Measurements from ENCODE around the gene NUDT3.

The NUDT3 gene

GRCh38 chr6:34318499-34319470, 73.7 kb downstream of the NUDT3 start:
- DNase-seq: no peak

DNA sequence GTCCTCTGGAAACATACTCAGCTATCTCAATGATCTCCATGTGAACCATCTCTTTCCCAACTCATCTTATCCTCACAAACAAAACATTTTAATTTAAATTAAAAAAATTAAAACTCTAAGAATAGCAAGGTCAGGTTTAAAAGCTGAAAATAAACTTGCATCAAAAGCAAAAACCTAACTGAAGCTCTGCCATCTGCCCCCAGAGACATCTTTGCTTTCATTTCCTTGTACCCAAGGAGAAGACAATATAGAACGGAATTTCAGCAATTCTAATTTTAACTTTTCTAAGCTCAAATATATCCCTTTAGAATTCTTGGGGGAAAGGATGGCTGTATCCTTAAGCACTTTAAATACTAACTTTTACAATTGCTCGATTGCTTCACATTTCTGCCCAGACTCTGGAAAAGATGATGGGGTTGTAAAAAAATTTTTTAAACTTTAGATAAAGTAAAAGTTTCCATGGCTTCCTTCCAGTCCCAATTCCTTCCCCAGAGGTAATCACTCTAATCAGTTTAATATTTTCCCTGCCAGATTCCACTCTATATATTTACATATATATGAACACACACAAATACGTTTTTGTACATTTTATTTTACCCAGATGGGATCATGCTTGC, 74.5 kb downstream of the NUDT3 start:
- DNase-seq: no peak

DNA sequence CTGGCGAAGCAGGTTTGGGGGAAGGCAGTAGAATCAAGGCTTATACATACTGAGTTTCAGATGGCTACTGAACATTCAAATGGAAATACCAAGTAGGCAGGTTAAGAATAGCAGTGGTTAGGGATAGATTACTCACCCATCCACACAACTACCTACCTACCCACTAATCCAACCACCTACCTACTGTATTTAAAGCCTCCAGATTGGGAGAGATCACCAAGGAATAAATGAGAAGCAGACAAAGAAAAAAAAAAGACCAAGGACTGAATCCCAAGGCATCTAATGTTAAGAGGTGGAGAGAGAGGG, 75.3 kb downstream of the NUDT3 start:
- DNase-seq: no peak

GRCh38 chr6:34316431-34317171, 75.9 kb downstream of the NUDT3 start:
- no peak for DNase-seq

DNA sequence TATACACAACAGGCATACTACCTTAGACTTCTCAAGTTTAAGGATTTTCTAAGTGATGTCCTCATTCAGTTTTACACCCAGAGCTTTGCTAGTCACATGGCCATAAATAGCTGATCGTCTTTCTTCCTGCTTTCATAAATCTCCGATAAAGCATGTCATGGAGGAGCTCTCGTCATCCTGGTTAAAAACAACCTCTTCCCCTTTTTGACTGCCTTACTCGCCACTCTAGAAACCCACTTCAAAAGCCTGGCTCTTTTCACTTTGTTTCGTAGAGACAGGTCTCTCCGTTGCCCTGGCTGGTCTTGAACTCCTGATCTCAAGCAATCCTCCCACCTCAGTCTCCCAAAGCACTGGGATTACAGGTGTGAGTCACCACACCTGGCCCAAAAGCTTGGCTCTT, 76.7 kb downstream of the NUDT3 start:
- DNase-seq: no peak

DNA sequence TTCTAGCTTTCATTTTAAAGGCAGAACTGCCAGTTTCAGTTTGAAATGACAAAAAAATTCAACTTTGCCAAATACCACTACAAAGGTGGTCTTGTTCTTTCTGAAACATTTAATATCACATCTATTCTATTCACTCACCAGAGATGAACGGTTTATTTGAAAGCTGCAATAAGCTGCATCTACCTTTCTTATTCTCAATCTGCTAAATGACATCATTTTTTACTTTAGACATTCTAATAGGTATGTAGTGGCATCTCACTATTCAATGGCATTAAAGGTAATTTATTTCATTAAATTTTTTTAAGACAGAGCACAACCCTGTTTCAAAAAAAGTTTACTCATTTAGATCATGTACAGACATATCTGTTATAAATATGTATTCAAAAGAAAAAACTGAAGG, 77.2 kb downstream of the NUDT3 start:
- DNase-seq: no peak

- DNase-seq: no peak
Measured at GRCh38 chr6:34312259-34312658, 80.2 kb downstream of the NUDT3 start.

GRCh38 chr6:34310817-34311216, 81.7 kb downstream of the NUDT3 start:
- no peak for DNase-seq

DNA sequence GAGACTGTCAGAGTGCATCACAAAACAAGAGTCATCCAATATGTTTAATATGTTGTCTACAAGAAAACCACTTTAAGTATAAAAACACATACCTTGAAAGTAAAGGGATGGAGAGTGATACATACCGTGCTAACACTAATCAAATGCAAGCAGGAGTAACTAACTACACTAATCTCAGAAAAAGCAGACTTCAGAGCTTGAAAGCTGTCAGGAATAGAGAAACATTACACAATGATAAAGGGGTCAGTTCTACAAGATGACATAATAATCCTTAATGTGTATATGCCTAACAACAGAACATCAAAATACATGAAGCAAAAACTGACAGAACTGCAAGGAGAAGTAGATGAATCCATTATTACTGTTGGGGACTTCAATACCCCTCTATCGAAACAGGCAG, 84.0 kb downstream of the NUDT3 start:
- no peak for DNase-seq

- peak; percentile 69 for DNase-seq
Measured at GRCh38 chr6:34305982-34306708, 86.3 kb downstream of the NUDT3 start.

- DNase-seq: no peak
Measured at GRCh38 chr6:34305497-34305896, 87.0 kb downstream of the NUDT3 start.

DNA sequence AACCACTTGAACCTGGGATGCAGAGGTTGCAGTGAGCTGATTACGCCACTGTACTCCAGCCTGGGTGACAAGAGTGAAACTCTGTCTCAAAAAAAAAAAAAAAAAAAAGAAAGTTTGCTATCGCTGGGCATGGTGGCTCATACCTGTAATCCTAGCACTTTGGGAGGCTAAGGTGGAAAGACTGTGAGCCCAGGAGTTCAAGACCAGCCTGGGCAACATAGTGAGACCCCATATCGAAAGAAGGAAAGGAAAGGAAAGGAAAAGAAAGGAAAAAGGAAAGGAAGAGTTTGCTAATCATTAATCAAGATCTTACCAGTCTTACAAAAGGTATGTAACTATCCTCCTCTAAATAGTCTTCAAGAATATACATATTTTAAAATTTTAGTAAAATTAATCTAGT, 88.3 kb downstream of the NUDT3 start:
- no peak for DNase-seq

- DNase-seq: no peak
Measured at GRCh38 chr6:34302929-34303328, 89.5 kb downstream of the NUDT3 start.

GRCh38 chr6:34301408-34301807, 91.1 kb downstream of the NUDT3 start:
- peak; percentile 74 for DNase-seq

DNA sequence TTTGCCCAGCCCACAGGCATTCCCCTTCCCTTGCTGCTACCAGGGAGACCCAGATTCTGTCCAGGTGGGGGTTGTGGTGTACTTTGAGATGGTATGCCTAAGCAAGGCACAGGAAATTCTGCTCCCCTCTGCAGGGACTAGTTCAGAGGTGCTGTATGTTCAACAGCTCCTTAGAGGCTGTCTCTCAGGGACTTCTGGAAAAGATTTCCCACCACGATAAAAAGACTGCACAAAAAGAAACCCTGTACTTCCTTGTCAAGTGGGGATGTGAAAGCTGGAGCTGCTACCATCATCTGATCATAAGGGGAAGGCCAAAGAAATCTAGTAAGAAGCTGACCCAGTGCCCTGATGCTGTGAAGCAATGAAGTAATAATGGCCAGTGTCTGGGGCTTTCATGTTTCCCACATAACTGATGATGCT, 92.1 kb downstream of the NUDT3 start:
- DNase-seq: no peak

DNA sequence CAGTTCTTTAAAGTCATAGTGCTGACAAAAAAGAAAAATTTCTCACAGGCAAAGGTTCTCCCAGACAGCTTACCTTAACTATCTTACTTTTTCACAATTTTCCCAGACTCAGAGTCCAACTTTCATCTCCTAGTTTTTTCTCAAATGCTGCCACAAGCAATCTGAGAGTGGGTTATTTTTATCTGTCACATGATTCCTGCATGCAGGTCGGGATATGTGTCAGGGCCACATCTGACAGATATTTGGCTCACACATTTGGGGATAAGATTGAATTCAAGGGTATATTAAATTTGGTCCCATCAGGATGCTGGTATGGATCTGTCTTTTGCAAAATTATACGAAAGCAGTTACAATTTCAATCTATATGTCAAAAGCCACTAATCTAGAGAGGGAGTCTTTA, 93.5 kb downstream of the NUDT3 start:
- no peak for DNase-seq

GRCh38 chr6:34295721-34296120, 96.7 kb downstream of the NUDT3 start:
- no peak for DNase-seq

GRCh38 chr6:34292954-34293353, 99.5 kb downstream of the NUDT3 start:
- no peak for DNase-seq

DNA sequence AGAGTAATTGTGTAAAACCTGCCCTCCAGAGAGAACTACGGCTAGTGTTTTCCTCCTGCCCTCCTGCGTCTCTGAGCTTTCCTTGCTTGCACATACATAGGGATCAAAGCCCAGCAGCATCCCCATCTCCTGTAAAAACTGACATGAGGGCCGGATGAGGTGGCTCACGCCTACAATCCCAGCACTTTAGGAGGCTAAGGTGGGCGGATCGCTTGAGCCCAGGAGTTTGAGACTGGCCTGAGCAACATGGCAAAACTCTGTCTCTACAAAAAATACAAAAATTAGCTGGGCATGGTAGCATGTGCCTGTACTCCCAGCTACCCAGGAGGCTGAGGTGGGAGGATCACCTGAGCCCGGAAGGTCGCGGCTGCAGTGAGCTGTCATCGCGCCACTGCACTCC, 103.3 kb downstream of the NUDT3 start:
- no peak for DNase-seq

GRCh38 chr6:34288581-34288980, 103.9 kb downstream of the NUDT3 start:
- no peak for DNase-seq

DNA sequence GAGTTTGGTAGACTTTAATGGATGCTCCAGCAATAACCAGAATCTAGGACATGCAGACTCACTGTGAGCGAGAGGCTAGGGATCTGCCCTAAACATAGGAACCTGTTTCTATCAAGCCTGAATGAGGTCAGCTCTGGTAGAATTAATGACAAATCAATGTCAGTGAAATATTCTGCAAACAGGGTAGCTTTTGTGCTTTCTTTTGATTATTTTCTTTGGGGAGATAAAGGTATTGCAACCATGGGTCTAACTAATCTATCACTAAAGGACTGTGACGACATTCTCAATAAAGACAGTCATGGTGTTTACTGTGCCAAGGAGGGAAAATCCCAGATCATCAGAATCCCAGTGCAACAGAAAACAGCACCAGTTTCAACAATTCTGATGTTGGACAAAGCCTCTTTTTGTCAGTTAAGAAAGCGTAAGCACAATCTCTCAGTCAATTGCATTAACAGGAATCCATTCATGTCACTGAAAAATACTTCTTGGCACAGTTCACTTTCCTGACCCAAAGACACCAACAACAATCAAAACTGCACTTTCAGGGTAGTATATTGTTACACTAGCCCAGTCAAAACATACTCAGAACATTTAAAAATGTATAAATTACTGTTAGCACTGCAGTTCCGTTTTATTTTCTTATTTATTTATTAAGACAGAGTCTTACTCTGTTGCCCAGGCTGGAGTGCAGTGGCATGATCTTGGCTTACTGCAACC, 106.9 kb downstream of the NUDT3 start:
- DNase-seq: no peak
